ENCODE results near the gene MRPS33.

GRCh38 chr7:140966561-140967233, 48.1 kb downstream of the MRPS33 start:
- no peak for TF ChIP-seq CTCF (IDR thresholded peaks at IDR 0.05; ENCODE audit: low read depth, low read length)
- TF ChIP-seq EZH2phosphoT487 (IDR thresholded peaks at IDR 0.05; ENCODE audit: low read depth): no peak
